GM11168 (cell line): ENCODE measurements around the gene SLC25A43.
"Not testable (repeated sequence)": the region's sequence is repeated elsewhere in the genome, so short reads cannot be mapped to it uniquely, and the experiment has no call there.

Source experiments
- in situ Hi-C: fragments of 300-500 bp; cut with MboI; formaldehyde crosslinking; loops from one replicate; pipeline ENCODE4 v1.12.0; 2022; ENCODE audit warnings: low sequenced_read_pairs; ENCODE audit not compliant: unreplicated experiment

The SLC25A43 gene

GRCh38 chrX:119406776-119407175 is 7.6 kb downstream of the SLC25A43 start:
- in situ Hi-C loops, result no loop called here

- in situ Hi-C loops, result no loop called here
Observed at GRCh38 chrX:119407681-119408080, 8.5 kb downstream of the SLC25A43 start.

GRCh38 chrX:119410027-119410819 is 11.1 kb downstream of the SLC25A43 start:
- in situ Hi-C loops, result no loop called here

- in situ Hi-C loops, result no loop called here
Observed at GRCh38 chrX:119410854-119411253, 11.7 kb downstream of the SLC25A43 start.

- in situ Hi-C loops, result no loop called here
Observed at GRCh38 chrX:119411959-119412358, 12.8 kb downstream of the SLC25A43 start.

- in situ Hi-C loops, result no loop called here
Observed at GRCh38 chrX:119417376-119417775, 18.2 kb downstream of the SLC25A43 start.

GRCh38 chrX:119417842-119418241 is 18.7 kb downstream of the SLC25A43 start:
- in situ Hi-C loops, result no loop called here

- in situ Hi-C loops, result no loop called here
Observed at GRCh38 chrX:119419146-119419545, 20.0 kb downstream of the SLC25A43 start.

- in situ Hi-C loops, result no loop called here
Observed at GRCh38 chrX:119419898-119420297, 20.8 kb downstream of the SLC25A43 start.

- in situ Hi-C loops, result no loop called here
Observed at GRCh38 chrX:119421016-119421705, 22.0 kb downstream of the SLC25A43 start.

- in situ Hi-C loops, result no loop called here
Observed at GRCh38 chrX:119423631-119424030, 24.5 kb downstream of the SLC25A43 start.

GRCh38 chrX:119424999-119425398 is 25.9 kb downstream of the SLC25A43 start:
- in situ Hi-C loops, result no loop called here

- in situ Hi-C loops, result no loop called here
Observed at GRCh38 chrX:119427024-119427794, 28.1 kb downstream of the SLC25A43 start.

GRCh38 chrX:119427795-119428185 is 28.7 kb downstream of the SLC25A43 start:
- in situ Hi-C loops, result no loop called here

- in situ Hi-C loops, result no loop called here
Observed at GRCh38 chrX:119429471-119429870, 30.3 kb downstream of the SLC25A43 start.

GRCh38 chrX:119441295-119441694 is 42.2 kb downstream of the SLC25A43 start:
- in situ Hi-C loops, result not testable (repeated sequence)

GRCh38 chrX:119442286-119442685 is 43.1 kb downstream of the SLC25A43 start:
- in situ Hi-C loops, result no loop called here

GRCh38 chrX:119453202-119453601 is 54.1 kb downstream of the SLC25A43 start:
- in situ Hi-C loops, result no loop called here

GRCh38 chrX:119455264-119455663 is 56.1 kb downstream of the SLC25A43 start:
- in situ Hi-C loops, result no loop called here

GRCh38 chrX:119459181-119459580 is 60.0 kb downstream of the SLC25A43 start:
- in situ Hi-C loops, result no loop called here

- in situ Hi-C loops, result no loop called here
Observed at GRCh38 chrX:119465555-119465954, 66.4 kb downstream of the SLC25A43 start.
